ENCODE data around the gene ACBD6. TPM values are rescaled to one million over a fixed set of nuclear protein-coding genes. Genes with fewer than 3 reads are reported as not detected.

The ACBD6 gene
- total and polyA plus RNA-seq, 12 donors, result 16.2 to 30.0 (median 21.0) TPM

DNA sequence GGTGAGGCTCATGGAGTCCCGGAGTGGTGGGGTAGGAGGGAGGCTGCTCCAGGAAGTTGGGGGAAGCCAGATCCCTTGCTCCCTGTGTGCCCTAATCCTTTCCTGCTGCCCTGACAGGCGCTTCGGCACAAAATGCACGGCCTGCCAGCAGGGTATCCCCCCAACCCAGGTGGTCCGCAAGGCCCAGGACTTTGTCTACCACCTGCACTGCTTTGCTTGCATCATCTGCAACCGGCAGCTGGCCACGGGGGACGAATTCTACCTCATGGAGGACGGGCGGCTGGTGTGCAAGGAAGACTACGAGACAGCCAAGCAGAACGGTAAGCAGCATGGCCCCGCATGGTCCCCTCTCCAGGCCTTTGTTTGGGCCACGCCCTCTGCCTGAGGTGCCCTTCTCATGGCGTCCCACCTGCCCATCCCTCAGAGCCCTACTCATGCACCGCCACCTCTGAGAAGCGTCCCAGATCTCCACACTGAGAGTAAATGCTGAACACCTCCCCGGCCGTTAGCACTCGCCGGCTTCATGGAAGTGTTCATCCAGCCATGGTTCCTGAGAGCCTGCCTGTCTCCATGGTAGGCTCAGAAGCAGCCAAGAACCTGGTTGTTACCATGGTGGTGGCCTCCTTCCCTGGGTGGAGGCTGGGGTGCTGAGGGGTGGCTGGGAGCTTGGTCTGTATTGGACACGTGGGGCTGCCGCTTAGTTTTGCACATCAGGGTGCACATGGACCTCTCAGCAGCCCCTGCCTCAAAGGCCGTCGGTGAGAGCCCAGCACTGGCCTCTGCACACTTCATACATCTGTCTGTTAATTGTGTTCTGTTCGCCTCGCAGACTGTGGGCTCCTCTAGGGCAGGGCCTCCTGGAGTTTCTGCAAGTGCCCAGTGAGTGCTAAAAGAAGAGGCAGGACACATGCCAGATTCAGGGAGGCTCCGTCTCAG, 235.8 kb downstream of the ACBD6 start:
- TF ChIP-seq, protein P1, sequence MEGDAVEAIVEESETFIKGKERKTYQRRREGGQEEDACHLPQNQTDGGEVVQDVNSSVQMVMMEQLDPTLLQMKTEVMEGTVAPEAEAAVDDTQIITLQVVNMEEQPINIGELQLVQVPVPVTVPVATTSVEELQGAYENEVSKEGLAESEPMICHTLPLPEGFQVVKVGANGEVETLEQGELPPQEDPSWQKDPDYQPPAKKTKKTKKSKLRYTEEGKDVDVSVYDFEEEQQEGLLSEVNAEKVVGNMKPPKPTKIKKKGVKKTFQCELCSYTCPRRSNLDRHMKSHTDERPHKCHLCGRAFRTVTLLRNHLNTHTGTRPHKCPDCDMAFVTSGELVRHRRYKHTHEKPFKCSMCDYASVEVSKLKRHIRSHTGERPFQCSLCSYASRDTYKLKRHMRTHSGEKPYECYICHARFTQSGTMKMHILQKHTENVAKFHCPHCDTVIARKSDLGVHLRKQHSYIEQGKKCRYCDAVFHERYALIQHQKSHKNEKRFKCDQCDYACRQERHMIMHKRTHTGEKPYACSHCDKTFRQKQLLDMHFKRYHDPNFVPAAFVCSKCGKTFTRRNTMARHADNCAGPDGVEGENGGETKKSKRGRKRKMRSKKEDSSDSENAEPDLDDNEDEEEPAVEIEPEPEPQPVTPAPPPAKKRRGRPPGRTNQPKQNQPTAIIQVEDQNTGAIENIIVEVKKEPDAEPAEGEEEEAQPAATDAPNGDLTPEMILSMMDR (IDR thresholded peaks at IDR 0.05), result no peak
- intact Hi-C loops (cut with DNase I), result no loop called here
- no peak overlapping the region for H3K27ac ChIP-seq
- H3K27me3 ChIP-seq, result peaks cover 0 to 35% (median 16%) of the 10 kb centered on the region in 7 donors
- H3K9me3 ChIP-seq, result no peaks in the 10 kb centered on the region
- peaks cover 0 to 23% (median 0%) of the 10 kb centered on the region in 9 donors for H3K4me1 ChIP-seq
- no peaks in the 10 kb centered on the region for H3K36me3 ChIP-seq
- DNase-seq, result no peak
- 85 to 88% methylated on average over 28 of the region's 28 CpGs for WGBS, 2 donors
- ATAC-seq, result no peak
- H3K4me3 ChIP-seq, result no peak overlapping the region

DNA sequence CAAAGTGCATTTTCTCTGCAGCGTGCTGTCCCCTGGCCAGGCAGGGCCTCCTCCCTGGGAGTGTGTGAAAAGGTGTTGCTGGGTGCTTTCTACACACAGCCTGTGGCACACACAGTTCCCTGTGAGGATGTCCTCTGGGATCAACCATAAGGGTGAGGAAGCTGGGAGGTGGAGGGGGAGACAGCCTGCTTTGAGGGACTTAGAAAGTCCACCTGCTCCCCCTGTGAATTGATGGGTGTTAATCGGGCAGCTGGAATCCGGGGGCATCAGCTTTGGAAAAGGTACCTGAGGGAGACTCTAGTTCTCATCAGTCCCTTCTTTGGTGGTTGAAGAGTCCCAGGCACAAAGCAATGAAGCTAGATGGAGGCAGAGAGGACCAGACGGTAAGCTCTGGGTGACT, 236.5 kb downstream of the ACBD6 start:
- intact Hi-C loops (cut with DNase I), result no loop called here
- ATAC-seq (no peak), DNase-seq (no peak)
- H3K27ac ChIP-seq, result no peak overlapping the region
- H3K9me3 ChIP-seq, result no peaks in the 10 kb centered on the region
- TF ChIP-seq, protein P1 (IDR thresholded peaks at IDR 0.05), result no peak
- WGBS, 2 donors, result 73 to 79% methylated on average over 4 of the region's 4 CpGs
- no peak overlapping the region for H3K4me3 ChIP-seq
- H3K36me3 ChIP-seq, result no peaks in the 10 kb centered on the region
- H3K27me3 ChIP-seq, result peaks cover 0 to 38% (median 18%) of the 10 kb centered on the region in 7 donors
- H3K4me1 ChIP-seq, result peaks cover 0 to 18% (median 0%) of the 10 kb centered on the region in 9 donors

DNA sequence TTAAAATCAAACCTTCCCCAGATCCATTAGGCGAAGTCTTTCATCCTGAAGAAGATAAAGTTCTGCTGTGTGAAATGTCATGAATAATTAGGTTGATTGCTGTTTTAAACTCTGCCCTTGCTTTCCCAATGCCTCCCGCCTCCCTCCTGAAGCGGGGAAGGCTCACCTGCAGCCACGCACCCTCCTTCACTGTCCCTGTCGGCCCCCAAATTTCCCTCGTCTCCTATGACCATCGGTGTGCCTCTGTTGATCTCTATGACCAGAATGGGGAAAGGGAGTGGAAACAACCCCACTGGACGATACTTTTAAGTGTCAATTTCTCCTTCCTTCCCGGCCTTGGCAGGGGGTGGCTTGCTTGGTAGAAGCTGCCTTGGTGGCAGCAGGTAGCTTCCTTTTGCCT, 237.2 kb downstream of the ACBD6 start:
- intact Hi-C loops (cut with DNase I), result no loop called here
- no peak overlapping the region for H3K4me3 ChIP-seq
- no peak for ATAC-seq

DNA sequence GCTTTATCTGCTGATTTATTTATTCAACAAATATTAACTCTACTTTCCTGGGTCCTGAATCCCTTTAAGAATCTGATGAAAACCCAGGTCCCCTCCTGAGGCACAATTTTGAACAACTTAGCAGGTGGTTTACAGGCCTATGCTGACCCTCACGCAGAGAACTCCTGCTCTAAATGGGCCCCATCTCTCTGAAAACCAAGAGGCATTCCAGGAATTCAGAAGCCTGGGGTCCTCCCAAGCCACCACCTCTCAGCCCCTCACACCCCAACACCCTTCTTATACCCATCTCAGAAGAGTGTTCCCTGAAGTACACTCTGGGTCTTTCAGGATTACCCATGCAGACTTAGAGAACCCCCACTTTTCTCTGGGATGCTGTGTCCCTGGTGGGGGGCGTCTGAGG, 237.8 kb downstream of the ACBD6 start:
- Histone ChIP-seq H3K27me3 (peaks cover 0 to 50% (median 31%) of the 10 kb centered on the region in 7 donors), H3K36me3 (no peaks in the 10 kb centered on the region), H3K27ac (no peak overlapping the region), H3K4me3 (no peak overlapping the region), H3K9me3 (no peaks in the 10 kb centered on the region), H3K4me1 (peaks cover 0 to 6% (median 0%) of the 10 kb centered on the region in 9 donors)
- DNase-seq, result no peak
- TF ChIP-seq, protein P1 (IDR thresholded peaks at IDR 0.05), result no peak
- no peak for ATAC-seq
- intact Hi-C loops (cut with DNase I), result no loop called here
- 63 to 64% methylated on average over 2 of the region's 2 CpGs for WGBS, 2 donors

More for the DNA sequence above, 237.2 kb downstream of the ACBD6 start:
- TF ChIP-seq, protein P1 (IDR thresholded peaks at IDR 0.05), result no peak
- no peak for DNase-seq
- H3K9me3 ChIP-seq, result no peaks in the 10 kb centered on the region
- no peak overlapping the region for H3K27ac ChIP-seq
- H3K4me1 ChIP-seq, result peaks cover 0 to 12% (median 0%) of the 10 kb centered on the region in 9 donors
- H3K36me3 ChIP-seq, result no peaks in the 10 kb centered on the region
- WGBS, 2 donors, result 74 to 85% methylated on average over 9 of the region's 9 CpGs
- H3K27me3 ChIP-seq, result peaks cover 0 to 44% (median 25%) of the 10 kb centered on the region in 7 donors
